Globus pallidus (tissue), 1 donor: ENCODE data around the gene SAFB.

ENCODE experiments used
- DNase-seq: peaks from one replicate; pipeline ENCODE4 v3.0.0-alpha.2; 2015; ENCODE audit warnings: low spot score

The SAFB gene

DNA sequence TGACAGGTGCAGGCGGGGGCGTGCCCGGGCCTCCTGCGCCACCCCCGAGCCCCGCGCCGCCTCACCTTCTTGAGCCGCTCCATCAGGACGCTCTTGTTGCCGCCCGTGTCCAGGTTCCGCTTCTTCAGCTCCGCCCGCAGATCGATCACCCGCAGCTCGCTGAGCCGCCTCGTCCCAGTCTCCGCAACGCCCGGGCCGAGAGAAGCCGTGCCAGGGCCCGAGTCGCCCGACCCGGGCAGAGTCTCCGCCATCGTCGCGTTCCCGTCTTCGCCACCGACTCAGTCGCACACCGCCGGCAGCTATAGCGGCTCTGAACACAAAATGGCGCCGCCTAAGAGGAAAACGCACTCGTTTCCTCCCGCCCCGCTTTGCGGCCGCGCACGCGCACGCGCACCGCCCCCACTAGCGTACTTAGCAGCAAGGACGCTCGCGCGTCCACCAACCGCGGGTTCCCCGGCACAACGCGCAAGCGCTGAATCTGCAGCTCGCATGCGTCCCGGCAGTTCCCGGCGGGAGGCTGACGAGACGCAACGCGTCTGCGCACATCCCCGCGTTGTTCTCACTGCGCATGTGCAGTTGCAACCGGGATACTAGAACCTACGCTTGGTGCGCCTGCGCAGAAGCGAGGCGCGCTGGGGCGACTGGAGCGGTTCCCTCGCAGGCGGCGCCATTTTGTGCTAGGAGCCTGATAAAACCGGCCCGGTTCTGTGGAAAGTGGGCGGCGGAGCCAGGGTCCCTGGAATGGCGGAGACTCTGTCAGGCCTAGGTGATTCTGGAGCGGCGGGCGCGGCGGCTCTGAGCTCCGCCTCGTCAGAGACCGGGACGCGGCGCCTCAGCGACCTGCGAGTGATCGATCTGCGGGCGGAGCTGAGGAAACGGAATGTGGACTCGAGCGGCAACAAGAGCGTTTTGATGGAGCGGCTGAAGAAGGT is at the start of gene SAFB, which contains the start of gene SAFB2:
Gene SAFB (plus strand): TSS at position 619 of the 932 bp plus-strand sequence. CDS start 123 bp downstream, at position 742.
Gene SAFB2 (minus strand): TSS at position 312 of the 932 bp plus-strand sequence. CDS start 61 bp downstream, at position 251.
- DNase-seq = peak; percentile 98

DNA sequence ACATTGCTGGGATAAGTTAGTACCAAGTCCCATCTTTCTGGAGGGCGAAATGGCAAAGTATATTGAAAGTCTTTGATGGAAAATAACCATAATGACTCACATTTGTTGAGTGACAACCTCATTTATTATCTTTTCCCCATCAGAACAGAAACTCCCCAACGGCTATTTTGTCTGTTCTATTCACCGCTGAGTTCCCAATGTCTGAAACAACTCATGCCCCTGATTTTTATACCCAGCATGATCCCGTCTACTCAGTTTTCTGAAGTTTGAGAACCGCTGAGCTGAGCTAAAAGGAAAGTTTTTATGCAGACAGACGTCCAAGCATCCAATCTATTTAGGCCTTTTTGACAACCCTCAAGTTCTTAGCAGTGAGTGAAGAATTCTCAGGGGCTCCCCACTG is 47.3 kb upstream of the SAFB start:
- DNase-seq = no peak

DNA sequence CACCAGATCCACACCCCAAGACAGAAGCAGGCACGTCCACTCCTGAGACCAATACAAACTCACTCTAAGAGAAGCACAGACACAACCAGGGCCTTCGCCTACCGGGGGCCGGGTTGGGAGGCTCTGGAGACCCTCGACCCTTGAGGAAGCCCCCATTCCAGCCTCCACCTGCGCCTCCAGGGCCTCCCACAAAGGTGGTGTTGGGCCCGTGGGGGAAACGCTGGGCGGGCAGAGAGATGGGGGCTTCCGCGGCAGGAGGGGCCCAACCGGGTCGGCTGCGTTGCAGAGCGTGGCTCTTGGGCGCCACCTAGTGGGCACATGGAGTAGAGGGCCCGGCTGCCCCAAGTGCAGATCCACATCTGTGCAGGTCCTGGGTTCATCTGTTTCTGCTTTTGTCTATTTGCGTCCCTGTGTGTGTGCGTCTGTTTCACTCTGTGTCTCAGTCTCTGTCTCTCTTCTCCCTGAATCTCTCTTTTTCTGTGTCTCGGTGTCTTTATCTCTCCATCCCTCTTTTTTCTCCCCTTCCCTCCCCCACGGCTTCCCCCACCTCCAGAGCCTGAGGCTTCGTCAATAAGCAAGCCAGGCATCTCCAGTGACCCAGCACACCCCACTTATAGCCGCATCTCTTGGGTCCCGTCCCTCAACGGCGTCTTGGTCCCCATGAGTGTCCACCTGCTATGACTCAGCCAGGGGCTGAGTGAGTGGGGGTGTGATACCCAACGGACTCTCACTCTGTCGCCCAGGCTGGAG is 44.6 kb upstream of the SAFB start:
- DNase-seq = no peak

DNA sequence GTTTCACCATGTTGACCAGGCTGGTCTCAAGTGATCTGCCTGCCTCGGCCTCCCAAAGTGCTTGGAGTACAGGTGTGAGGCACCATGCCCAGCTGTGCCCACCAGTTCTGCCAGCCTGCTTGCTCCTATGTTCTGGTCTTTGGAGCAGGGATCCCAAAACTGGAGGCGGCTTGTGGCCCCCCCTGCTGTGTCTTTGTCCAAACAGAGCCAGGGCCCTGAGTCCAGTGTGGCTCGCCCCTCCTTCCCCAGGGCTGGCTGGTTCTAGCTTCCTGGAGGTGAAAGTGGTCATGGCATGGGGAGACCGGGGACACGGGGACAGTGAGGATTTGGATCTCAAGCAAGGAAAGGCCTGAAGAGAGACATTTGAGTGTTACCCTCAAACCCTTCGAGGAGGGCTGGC is 43.6 kb upstream of the SAFB start:
- DNase-seq = no peak

DNA sequence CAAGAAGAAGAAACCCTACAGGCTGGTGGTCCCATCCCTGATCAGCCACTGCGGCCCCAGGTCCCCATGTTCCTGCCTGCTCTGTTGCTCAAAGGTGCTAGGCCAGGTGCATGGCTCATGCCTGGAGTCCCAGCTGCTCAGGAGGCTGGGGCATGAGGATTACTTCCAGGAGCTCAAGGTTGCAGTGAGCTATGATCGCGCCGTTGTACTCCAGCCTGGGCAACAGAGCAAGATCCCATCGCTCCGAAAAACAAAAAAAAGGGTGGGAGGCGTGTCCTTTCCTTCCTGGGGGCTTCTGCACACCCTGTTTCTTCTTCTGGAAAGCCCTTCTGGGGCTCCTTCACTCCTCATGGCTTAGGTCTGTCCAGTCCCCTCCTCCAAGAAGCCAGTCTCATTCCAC is 43.2 kb upstream of the SAFB start:
- DNase-seq = no peak

DNA sequence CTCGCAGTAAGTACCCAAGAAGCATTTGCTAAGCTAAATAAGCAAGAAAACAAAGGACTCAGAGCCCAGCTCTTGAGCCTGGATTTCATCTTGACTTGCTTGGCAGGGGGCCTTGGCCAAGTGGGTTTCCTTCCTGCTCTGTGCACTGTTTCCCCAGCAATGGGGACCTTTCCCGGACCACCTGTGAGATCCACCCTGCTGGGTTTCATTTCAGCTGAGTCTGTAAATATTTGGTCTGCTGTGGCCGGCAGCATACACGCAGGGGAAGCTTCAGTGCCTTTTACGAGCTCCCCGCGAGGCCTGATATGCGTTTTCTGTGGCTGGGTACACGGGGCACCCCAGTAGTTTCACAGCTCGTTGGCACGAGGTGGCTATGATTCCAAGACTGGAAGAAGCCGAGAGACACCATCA is 42.7 kb upstream of the SAFB start:
- DNase-seq = no peak

DNA sequence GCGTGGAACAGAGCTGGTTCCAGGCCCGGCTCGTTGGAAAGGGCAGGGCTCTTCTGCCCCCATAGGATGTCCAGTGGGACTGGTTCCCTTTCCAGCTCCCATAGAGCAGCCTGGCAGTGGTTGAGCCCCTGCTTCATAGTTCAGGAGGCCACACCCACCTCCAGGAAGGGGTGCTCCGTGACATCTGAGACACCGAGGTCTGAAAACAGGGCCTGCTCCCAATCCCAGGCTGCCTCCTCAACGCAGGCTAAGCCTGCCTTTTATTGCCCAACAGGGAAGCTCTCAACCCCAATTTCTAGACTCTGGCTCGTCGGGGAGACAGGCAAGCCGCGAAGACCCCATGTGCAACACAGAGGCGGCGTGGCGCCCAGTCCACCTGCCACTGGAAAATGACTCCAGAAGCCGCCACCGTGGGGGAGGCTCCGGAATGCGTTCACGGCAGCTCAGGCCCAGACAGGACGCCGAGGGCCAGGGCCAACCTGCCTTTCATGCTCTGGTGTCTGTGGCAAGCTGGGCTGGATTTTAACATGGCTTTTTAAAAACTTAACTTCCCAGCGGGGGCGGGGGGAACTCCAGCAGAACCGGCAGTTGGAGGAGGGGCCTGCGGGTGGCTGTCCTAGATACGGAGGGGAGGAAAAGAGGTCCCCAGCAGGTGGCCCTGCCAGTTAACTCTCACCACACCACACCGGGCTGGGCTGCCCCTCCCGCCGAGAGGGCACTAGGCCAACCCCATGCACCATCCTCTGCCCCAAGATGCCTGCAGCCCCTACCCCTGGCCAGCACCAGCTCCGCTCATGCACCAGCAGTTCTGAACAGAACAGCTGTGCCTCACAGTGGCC is 37.2 kb upstream of the SAFB start:
- peak; percentile 54 for DNase-seq

DNA sequence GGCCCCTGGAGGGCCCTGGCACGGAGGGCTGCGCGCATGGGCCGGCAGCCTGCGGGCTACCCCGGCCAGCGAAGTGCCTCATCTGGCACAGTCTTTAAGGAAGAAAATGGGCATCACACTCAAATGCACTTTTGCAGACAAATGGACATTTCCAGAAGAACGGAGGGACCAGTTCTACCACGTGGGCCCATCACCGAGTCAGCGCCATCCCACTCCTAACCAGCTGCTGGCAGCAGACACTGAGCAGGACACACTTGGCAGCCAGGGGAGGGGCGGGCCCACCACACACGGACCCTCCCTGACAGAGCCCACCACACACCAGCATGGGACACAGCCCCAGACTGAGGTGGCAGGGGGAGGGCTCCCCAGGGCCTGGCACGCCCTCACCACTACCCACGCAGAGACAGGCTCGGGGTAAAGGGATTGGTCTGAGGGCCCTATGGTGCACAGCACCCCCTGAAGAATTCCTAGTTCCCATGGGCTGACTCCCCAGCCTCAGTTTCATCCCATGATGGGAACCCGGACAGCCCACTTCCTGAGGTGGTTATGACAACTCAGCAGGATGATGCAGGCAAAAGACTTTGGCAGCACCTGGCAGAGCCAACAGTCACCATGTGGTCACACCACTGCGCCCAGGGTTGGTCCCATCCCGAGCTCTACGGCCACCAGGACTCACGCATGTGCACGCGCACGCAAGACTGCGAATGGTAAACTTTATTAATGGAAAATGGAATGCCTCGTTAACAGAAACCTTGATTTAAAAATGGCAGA is 36.4 kb upstream of the SAFB start:
- no peak for DNase-seq

DNA sequence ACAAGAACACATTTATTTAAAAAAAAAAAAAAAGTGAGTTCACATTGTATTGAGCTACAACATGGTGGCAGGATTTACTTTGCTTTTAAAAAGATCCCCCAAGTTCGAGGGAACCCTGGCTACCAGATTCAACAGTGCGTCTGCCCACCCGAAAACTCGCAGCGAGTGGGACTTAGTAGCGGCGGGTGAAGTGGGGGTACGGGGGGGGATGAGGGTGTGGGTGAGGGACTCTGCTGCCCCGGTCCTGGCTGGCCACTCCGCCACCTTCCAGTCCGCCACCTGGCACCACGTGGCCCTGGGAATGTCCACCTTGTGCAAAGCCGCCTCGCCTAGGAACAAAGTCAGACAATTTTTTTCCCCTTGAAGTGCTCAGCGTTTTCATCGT is 35.8 kb upstream of the SAFB start:
- DNase-seq = no peak

DNA sequence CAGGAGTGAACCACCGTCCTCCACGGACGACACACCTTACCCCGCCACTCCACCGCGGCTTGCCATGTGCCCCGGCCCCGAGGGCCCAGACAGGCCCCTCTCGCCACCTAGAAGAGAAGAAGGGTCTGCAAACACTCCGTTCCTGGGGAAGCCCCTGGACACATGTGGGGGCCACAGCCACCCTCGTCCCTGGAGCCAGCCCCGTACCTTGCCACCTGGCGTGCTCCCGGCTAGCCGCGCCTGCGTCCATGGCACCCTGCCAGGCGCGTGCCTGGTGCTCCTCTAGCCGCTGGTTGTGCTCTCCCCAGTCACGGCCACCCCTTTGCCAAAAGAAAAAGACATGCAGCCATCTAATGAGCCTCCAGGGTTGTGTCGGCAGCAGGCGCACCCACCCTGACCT is 35.2 kb upstream of the SAFB start:
- DNase-seq = no peak

DNA sequence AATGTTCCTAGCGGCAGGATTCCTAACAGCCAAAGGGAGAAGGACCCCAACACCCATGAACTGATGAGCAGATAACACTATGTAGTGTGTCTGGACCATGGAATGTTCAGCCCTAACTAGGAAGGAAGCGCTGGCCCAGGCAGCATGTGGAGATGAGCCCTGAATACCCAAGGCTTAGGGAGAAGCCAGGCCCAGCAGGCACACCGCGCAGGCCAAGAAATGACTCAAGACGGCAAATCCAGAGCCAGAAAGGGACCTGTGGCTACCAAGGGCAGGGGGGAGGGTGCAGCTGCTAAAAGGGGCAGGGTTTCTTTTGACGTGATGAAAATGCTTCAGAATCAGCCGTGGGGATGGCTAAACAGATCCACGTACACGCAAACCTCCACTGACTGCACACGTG is 34.4 kb upstream of the SAFB start:
- peak; percentile 27 for DNase-seq

DNA sequence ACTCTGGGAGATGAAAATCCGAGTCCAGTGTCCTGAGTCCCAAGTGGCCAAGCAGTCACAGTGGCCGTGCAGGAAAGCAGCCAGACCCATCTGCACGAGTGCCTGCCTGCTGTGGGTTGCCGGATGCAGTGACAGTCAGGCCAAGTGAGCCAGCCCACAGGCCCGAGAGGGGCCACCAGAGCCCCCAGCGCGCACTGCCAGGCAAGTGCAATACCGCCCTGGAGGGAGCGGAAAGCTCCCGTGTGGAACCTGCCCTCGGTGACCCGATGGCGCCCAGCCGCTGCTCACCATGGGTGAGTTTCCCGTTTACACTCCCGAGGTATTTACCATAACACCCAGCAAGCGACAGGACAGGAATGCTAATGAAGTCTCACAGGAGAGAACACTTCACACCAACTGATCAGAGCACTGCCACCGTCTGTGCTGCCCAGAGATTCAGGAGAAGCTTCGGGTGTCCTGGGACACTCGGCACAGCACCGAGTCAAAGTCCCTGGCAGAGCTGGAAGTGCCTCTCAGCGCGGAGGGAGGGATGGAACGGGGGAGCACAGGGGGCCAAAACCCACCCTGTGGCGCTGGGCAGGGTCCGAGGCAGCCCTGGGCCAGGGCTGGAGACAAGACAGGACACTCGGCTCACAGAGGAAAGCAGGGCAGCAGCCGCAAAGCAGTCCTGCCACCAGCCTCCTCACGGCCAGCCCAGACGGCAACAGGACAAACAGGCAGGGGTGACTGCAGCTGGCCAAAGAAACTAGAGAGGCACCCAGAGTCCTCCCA is 33.8 kb upstream of the SAFB start:
- no peak for DNase-seq

DNA sequence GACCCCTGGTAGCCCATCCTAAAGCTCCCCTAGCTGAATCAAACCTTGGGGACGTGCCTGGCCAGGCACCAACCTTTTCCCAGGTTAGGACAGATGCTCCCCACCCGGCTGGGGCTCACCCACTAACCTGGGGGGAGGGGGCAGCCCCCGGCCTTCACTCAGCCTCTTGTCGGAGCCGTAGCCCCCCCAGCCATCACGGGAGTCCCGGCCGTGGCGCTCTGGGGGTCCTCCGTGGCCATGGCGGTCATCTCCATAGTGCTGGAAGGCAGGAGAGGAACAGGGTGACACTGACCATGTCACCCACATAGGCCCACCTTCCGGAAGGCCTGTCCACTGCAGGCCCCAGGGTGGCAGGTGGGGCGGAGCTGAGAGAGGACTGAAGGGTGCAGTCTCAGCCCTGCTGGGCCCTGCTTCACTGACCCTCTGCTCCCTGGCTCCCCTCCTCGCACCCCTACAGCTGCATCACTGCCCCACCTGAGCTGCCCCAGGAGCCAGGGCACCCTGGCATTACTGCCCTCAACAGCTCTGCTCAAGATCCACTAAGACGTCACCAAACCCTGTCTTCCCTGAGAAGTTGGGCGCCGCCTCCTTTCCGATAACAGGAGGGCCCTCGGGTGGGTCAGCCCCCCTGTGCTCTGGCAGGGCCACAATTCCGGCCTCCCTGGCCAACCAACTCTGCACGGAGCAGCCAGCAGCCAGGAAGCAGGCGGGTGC is 32.6 kb upstream of the SAFB start:
- no peak for DNase-seq

DNA sequence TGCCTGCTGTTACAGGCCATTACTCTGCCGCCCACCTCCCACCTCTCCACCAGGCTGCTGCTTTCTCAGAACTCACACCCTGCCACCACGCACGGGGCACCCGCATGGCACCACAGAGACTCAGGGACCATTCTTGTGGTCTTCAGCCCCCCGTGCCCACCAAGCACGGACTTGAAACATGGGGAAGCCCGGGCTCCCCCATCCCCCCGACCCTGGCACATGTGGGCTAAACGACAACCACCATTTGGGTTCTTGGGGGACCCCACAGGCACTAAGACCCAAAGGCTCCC is 32.1 kb upstream of the SAFB start:
- DNase-seq = no peak

DNA sequence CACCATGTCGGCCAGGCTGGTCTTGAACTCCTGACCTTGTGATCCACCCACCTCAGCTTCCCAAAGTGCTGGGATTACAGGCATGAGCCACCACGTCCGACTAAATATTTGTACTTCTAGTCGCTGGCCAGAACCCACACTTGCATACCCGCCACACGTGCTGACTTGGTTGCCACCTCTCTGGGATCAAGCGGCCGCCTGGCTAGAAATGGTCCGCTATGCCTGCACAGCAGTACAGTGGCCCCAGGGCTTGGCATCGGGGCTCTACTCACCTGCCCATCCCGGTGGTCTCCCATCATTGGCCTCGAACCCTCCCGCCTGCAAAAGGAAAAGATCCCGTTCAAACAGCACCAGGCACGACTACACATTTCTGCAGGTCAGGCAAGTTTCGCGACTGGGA is 31.4 kb upstream of the SAFB start:
- DNase-seq = no peak

DNA sequence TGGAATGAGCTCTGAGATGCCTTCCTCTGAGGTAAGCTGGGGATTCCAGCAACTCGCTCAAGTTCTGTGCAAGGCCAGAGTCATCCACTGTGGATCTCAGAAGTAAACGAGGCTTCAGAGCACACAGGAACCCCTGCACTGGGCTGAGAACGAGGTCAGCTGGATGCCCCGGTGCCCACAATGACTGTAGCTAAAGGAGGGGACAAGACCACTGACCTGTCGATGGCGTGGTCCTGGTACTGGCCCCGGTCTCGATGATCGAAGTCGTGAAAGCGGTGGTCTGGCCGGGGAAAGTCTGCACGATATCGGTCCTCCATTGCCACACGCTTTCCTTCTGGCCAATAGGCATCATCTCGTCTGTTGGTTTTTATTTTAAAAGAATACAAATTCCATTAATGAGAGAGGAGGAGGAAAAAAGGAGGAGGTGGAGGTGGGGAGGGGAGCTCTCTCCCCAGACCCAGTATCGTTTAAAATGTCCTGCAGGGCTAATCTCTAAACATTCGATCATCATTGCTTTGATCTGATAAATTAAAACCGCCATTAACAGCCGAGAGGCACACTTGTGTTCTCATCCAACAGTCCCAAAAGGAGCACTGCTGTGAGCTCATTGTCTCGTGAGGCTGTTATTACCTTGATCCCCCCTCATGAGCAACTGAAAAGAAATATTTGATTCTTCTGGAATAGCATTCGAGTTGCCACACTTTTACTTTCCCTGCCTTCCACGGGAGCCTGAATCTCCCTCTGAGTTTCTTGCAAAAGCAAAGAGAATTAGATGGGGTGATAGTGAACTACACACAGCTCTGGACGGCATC is 30.1 kb upstream of the SAFB start:
- DNase-seq = no peak

DNA sequence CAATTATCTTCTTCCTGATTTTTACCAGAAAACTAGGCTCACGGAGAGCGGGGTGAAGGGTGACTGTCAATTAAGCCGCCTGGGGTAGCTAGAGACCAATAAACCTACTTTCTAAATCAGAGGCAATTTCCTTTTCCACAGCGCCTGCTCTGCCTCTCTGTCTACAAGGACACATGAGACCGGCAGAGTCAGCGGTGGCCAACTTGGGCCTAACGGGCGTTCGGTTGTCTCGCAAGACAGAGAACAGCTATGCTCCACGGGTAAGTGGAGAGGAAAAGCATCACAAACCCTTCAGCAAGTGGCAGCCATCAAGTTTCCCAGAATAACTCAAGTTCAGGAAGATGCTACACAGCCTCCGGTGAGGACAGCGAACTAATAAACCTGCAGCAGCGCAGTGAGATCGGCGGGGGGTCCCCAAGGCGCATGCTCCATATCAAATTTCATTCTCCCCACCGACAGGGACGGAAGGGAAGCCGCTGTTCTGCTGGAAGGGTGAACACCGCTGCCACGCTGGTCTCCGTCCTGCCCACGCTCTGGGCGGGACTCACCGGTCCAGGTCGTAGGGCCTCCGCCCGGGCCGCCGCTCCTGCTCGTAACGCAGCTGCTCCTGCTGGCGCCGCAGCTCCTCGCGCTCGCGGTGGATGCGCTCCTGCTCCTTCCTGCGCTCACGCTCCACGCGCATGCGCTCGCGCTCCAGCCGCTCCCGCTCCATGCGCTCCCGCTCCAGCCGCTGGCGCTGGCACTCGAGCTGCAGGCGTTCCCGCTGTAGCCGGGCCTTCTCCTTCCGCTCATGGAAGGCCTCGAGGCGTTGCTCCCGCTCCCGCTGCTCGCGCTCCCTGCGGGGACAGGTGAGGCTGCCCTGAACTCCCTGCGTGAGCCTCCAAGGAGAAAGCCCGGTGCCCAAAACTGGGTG is 29.3 kb upstream of the SAFB start:
- no peak for DNase-seq

DNA sequence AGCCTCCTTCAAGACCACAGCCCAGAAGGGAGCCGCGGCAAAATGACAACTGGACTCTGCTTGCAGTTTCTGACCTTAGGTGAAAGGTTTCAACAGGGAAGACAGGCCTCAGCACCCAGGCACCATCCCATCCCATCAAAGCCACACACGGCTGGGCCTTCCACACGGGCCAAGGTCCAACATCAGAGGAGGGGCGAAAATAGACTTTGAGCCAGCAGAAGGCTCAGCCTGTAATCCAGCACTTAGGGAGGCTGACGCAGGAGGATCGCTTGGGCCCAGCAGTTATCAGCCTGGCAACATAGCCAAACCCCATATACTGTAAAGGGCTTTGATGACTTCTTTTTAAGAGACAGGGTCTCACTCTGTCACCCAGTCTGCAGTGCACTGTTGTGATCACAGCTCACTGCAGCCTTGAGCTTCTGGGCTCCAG is 28.3 kb upstream of the SAFB start:
- DNase-seq = no peak
